Gastrocnemius medialis (tissue), 4 donors: ENCODE data around the gene RNF144A.

Source experiments
- CTCF ChIP-seq, 5 experiments: fragments of 450-650 bp in 3 of 5; fragments of 200-600 bp in 2 of 5; sonication (generic) in 2 of 5; IDR thresholded peaks in 4 of 5; conservative IDR thresholded peaks in 1 of 5; 1 replicate in 4 of 5; 2 replicates in 1 of 5; pipeline ENCODE4 v1.5.1; 2016 to 2019; ENCODE audit warnings: antibody characterized with exemption in 5 of 5, mild to moderate bottlenecking in 3 of 5, moderate library complexity in 3 of 5
- POLR2A ChIP-seq, 2 donors: fragments of 450-650 bp; IDR thresholded peaks; one replicate each; pipeline ENCODE4 v1.6.1; 2017; ENCODE audit warnings: antibody characterized with exemption in 2 of 2, mild to moderate bottlenecking in 2 of 2, moderate library complexity in 2 of 2

DNA sequence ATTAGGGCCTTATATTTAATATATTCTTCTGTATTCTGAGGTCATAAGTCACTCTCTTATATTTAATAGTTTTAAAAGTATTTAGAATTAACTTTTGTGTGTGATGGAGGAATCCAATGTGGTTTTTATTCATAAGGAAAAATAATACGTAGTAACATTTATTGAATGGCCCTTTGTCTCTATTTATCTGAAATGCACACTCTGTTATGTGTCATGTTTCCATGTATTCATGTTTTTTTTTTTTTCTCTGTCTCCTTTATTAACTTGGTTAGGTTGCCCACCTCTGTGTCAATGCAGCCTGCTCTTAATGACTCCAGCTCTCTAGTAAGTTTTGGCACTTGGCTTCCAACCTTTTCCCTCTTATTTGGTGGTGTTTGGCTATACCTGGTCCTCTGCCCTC is 33.8 kb downstream of the RNF144A start:
- TF ChIP-seq CTCF (IDR thresholded peaks at IDR 0.05 in 4 of 5, conservative IDR thresholded peaks at IDR 0.05 in 1 of 5) (no peak), POLR2A (IDR thresholded peaks at IDR 0.05) (no peak)
